HG03432 (cell line): Measurements from ENCODE around the gene NHLH1.

Experiments
- ATAC-seq: cut with Tn5 transposase; IDR thresholded peaks from one replicate; pipeline ENCODE4 v1.9.1; 2021; ENCODE audit warnings: mild to moderate bottlenecking, moderate library complexity; ENCODE audit not compliant: unreplicated experiment

The NHLH1 gene

DNA sequence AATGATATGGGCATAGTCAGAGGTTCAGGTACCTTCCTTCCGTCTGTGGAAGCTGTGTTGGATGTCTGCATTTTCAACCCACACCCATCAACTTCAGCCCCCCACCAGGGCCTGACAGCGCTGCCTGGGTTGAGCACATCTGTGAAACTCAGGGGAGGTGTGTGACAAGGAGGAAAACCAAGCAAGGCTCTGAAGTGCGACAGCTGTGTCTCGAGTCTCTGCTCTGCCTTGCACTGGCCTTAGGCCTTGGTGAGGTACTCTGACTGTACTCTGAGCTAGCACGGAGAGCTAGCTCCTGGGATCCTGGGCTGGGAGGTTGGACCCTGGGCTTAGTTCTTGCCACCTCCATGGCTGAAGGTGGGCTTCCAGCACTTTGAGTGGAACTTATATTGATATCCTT, 42.6 kb downstream of the NHLH1 start:
- ATAC-seq, result no peak

GRCh38 chr1:160410406-160411005, 43.6 kb downstream of the NHLH1 start:
- no peak for ATAC-seq

- no peak for ATAC-seq
These were observed 44.6 kb downstream of the NHLH1 start for GRCh38 chr1:160411271-160412027.

DNA sequence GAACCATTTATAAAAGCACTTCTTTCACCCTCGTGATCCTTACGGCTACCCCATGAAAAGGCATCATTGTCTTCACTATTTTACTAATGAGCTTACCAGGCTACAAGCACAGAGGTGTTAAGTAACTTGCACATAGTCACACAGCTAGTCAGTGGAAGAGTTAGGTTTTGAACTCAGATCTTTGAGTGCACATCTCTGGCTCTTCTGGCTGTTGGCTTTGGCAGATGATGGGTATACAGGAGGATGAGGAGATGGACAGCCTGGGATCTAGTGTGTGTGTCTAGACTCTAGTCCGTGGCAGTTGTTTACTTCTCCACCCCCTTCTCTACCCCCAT, 45.1 kb downstream of the NHLH1 start:
- ATAC-seq, result no peak

- no peak for ATAC-seq
These were observed 46.8 kb downstream of the NHLH1 start for GRCh38 chr1:160413716-160414115.

- no peak for ATAC-seq
These were observed 48.0 kb downstream of the NHLH1 start for GRCh38 chr1:160414881-160415280.

- ATAC-seq, result no peak
These were observed 48.9 kb downstream of the NHLH1 start for GRCh38 chr1:160415696-160416290.

DNA sequence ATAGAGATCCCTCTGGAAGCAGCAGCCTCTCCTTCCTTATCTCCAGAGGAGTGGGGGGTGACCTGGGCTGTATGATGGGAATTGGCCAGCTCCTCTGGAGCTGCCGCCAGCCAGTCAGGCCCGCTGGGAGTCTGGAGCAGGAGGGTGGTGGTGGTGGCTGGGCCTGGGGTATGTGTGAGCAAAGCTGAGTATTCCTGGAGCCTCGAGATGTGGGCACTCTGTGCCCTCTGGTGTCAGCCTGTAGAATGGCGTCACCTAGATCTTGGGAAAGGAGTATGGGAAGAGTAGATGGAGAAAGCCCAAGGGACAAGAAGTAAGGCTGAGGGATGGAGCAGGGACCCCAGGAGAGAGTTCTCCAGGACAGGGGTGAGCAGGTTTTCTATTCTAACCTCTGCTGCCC, 49.5 kb downstream of the NHLH1 start:
- no peak for ATAC-seq

- no peak for ATAC-seq
These were observed 51.6 kb downstream of the NHLH1 start for GRCh38 chr1:160418483-160418882.

- ATAC-seq, result no peak
These were observed 52.4 kb downstream of the NHLH1 start for GRCh38 chr1:160419150-160419837.

DNA sequence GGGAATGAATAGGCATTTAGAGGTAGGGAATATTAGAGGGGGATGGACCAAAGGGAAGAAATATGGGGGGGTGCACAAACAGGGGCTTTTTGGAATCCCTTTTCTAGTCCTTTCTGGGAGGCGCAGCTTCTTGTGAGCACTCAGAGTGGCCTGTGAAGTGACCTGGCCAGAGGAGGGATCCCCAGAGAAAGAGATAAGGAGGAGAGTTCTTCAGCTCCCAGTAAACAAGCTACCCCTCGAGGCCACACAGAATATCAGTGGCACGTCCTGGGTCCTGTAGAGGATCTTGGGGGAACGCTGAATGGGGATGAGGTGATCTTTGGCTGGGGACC, 52.9 kb downstream of the NHLH1 start:
- ATAC-seq, result no peak

DNA sequence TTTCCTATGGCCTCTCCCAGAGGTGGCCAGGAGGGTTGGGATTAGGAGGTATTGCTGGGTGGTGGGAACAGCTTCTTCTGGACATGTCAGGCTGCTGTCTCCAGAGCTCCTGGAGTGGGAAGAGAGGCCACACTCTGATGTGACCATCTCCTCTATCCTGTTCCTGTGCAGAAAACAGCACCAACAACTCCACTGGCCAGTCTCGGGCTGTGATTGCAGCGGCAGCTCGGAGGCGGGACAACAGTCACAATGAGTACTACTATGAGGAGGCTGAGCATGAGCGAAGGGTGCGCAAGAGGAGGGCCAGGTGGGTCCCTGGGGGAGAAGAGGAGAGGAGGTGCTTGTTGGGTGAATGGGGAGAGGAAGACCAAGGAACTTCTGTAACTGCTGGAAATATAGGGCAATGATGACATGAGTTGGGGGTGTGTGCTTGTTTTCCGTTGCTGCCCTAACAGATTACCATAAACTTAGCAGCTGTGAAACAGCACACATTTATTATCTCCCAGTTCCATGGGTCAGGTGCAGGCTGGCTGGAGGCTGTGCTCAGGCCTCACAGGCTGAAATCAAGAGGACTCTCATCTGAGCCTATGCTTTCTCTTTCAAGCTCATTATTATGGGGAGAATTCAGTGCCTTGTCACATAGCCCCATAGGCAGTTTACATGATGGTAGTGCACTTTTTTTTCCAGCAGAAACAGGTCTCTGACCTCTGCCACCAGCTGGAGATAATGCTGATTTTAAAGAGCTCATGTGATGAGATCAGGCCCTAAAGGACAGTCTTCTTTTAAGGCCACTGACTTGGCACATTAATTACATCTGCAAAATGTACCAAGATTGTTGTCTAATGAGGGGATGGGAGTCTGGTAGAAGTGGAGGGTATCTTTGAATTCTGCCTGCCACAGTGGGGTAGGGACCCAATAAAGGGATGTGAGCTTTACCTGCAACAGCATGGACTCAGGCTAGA, 54.3 kb downstream of the NHLH1 start:
- no peak for ATAC-seq

DNA sequence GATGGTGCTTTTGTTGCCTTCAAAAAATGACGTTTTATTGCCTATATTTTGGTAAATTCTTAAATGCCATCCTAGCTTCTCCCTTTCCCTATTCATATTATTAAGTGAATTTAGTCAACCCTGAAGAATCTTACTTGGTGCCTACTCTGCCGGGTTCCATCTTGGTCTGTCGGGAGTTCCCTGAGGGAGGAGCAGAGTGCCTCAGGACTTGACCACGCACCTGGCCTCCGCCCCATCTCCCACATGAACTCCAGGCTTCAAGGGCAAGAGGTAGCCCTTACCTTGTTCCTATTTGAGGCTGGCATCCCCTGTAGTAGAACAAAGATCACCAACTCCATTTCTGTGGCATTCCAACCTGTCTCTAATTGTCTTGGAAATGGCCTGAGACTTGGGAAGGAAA, 55.0 kb downstream of the NHLH1 start:
- no peak for ATAC-seq
